Stimulated activated CD4-positive, alpha-beta T cell treated with anti-CD3 and anti-CD28 coated beads, Interleukin-2, amount 100 ng/mL, for 24 hours (primary cell): ENCODE measurements around the gene TSC22D2.

ENCODE experiments used
- DNase-seq, 2 donors: peaks; one replicate each; pipeline ENCODE4 v3.0.0-alpha.2; 2020

Gene TSC22D2

GRCh38 chr3:150412561-150413231, 4.6 kb downstream of the TSC22D2 start:
- peak in 1 of 2 donors; percentile 4 for DNase-seq

- no peak for DNase-seq
Observed at GRCh38 chr3:150414258-150414657, 6.2 kb downstream of the TSC22D2 start.

DNA sequence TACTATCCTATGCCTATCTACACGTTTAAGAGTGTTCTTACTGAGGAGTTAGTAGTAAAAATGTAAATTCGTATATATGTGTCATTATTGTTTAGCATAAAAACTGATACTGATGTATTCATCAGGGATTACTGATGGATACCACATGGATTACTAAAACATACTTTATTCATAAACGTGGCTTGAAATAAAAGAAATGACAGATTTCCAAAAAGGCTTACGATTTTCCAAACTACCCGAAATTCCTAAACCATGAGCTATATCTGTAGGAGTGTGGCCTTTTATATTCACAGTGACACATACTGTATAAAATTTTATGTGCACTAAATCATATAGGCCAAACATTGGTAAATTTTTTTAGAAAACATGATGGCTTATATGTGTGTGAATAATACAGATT, 6.9 kb downstream of the TSC22D2 start:
- no peak for DNase-seq

DNA sequence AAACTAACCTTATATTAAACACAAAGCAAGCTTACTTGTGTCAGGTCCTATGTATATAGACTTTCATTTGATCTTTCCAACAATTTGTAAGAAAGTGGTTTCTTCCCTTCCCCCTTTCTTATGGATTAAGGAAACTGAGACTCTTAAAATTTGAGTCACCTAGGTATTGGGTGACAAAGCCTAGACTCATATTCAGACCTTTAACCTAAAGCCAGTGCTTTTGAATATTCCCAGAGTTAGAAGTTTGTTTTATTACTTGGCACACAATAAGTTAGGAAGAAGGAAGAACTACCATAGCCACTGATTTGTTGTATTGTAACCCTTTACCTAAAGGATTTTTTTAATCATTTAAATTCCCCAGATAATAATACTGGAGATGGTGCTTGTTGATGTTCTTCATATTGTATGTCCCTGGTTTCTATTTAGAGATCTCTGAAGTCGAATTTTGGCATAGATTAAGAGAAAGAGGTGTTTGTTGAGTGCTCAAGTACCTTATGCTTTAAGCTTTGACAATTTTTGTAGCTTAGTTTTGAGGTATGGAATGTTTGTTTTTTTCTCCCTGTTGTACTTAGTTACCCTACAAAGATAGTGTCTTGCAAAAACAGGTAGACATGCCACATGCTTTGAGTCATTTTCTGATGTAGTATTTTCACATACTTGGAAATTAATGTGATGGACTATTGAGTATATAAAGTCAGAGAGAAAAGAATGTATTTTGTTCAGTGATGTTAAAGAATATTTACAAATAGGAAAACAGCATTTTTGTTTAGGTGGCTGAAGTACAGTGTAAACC, 11.2 kb downstream of the TSC22D2 start:
- DNase-seq: no peak

DNA sequence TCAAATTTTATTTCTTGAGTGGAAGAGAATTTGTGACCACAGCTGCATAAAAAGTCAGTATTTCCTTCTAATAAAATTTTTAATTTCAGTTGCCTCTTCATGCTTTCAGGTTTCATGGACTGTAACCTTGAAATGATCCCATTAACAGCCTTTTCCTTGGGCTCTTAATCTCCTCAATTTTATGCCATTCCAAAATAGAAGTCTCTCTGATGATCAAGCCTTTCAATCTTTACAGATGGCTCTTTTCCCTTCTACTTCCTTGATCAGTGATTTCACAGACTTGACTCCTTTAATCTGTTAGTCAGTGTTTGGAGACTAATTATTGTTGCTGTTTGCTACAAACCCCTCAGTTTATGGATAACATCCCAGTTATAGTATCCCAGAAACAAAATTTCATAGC, 11.9 kb downstream of the TSC22D2 start:
- no peak for DNase-seq

DNA sequence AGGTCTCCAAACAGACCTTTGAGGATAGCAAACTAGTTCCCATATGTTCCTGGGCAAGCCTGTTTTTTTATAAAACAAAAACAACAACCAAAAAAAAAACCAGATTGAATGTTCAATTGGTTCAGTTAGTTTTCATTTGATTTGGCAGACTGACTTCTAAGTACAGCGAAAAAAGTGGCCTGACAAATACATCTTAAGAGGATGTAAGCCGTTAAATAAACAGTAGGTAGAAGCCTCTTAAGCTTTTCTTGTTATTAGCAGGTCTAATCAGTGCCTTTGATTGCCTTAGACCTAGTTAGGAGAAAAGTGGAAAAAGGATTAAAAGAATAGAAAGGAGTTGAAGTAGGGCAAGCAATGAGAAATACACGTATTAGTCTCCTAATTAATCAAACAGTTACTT, 13.2 kb downstream of the TSC22D2 start:
- no peak for DNase-seq

DNA sequence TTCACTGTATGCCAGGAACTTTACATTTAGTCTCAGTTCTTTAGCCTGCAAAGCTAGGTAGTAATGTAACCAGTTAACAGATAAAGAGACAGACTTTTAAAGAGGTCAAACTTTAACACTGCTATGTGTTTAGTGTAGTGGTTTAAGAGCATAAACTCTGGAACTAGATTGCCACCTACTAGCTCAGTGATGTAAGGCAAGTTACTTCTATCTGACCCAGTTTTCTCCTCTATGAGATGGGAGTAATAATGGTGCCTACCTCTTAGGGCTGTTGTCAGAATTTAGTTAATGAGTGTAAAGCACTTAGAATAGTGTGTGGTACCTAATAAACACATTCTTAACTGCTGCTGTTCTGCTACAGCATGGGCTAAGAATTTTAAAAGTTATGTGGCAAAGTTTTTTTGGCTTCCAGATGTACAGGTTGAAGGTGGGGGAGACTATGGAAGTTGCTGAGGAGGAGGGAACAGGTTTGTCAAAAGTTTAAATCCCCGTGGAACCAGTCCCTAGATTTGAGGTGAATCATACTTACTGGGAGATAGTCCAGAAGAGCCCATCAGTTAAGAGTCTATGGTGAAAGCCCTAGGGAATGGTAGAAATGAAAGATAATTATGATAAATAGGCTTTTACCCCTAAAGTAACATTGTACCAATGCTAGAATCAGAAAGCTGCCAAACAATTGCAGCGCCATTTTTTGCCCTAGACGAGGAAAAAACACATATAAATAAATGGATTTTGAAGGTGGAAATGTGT, 13.9 kb downstream of the TSC22D2 start:
- no peak for DNase-seq

- no peak for DNase-seq
Observed at GRCh38 chr3:150422907-150423306, 14.8 kb downstream of the TSC22D2 start.

DNA sequence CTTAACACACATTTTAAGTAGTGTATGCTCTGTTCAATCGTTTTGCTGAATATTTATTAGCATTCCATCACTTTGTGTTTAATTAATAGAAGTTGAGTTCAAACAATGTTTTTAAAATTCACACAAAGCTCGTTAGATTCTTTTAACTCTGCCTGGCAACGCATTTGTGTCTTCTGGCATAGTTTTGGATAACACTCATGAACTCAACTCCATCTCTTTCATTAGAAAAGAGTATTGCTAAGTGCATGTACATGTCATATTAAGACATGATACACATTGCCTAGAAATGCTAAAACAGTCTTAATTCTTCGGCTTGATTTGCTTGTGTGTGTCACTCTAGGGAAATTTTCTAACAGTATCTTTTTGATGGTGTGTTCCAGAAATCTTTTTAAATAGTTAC, 15.7 kb downstream of the TSC22D2 start:
- DNase-seq: no peak

DNA sequence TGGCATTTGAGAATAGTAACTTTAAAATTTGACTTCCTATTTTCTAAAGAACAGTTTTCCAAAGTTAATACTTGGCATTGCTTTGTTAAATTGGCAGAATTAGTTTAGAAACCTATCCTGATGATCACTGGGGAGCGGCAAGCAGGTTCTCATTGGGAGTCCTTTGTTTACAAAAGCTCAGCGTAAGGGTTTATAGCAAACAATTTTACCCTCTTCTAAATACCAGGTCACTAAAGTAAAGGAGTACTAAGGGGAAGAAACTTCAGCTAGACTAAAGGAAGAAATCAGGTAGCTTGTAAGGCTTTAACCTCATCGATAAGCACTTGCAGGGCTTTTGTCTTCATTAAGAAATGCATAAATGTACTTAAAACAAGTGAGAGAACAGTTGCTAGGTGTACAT, 18.2 kb downstream of the TSC22D2 start:
- no peak for DNase-seq

- DNase-seq: no peak
Observed at GRCh38 chr3:150428562-150428961, 20.5 kb downstream of the TSC22D2 start.

DNA sequence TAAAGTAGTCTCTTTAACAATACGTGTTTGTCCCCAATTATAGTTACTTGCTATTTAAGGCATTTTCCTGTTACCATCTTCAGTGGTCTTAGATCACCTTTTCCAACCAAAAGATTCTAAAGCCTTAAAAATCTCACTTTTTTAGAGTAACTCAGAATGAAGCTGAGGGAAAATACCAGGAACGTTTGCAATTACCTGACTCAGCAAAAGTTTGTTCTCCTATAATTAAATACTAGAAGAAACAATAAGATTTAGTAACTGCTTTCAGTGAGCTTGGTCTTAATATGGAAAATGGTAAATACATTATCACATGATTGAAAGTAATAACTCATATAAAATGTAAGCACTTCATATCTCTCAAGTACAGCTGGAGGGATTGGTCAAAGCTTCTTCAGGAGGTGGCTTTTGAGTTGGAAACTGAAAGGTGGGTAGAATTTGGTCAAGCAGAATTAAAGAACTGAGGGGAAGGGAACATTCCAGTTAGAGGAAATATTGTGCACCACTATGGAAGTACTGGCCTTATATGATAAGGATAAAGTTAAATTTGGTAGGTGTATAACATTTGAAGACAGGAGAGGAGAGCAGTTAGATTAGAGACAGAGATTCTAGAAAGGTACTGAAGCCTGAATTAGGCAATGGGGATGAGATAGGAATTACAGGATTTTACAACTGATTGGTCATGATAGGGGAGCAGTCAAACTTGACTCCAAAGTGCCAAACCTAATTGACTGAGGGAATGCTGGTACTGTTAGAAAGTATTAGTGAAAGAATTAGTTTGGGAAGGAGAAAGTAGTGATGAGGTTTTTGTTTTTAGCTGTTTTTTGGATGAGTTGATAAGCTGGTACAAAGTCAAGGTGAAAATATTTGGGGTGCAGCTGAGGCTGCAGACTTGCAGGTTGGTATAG, 21.9 kb downstream of the TSC22D2 start:
- no peak for DNase-seq

GRCh38 chr3:150433347-150433746, 25.2 kb downstream of the TSC22D2 start:
- DNase-seq: no peak

DNA sequence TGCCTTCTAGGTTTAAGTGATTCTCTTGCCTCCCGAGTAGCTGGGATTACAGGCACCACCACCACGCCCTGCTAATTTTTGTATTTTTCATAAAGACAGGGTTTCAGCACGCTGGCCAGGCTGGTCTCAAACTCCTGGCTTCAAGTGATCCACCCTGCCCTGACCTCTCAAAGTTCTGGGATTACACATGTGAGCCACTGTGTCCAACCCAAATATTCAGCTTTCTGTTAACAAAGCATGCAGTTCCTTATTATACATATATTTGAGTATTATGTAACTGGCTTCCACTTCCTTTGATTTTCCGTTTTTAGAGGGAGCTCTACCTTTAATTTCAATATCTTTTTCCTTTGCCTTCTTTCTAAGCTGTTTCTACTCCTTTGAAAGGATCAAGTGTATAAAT, 26.1 kb downstream of the TSC22D2 start:
- no peak for DNase-seq

GRCh38 chr3:150436161-150436560, 28.1 kb downstream of the TSC22D2 start:
- no peak for DNase-seq

- DNase-seq: no peak
Observed at GRCh38 chr3:150439657-150440056, 31.6 kb downstream of the TSC22D2 start.

GRCh38 chr3:150443331-150443741, 35.2 kb downstream of the TSC22D2 start:
- no peak for DNase-seq

DNA sequence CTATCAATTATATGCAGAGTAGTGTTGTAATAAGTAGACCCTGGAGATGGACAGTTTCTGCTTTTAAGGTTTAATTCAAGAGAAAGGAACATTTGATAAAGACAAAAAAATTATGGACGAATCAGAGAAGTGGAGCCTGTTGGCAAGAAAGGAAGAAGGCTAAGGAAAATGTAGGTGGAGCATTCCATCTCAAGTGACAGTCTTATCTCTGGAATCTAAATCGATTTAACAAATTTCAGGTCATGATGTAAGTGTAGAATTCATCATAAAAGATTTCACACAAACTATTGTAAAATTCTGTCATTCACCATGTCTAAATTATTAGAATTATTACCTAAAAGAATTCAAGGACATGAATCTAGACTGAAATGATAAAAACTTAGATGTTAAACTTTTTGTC, 36.3 kb downstream of the TSC22D2 start:
- no peak for DNase-seq

DNA sequence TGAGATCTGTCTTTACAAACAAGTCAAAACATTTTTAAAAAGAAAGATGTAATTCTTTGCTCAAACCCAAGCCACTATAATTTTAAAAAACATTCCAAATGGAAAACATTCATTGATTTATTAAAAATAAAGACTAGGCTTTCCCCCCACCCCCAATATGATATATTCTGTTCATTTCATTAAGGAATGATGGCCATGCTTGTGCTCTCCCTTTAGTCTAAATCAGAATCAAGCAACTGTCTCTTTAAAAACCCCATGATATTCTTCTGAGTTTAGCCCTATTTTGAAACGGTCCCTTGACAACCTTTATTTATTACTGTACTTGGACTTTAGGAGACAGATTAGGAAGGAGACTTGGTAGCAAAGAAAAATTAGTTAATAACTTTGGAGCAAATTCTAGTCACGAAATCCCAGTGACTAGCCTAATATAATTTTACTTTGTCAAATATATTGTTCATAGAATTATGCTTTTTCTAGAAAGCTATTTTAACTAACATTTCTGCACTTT, 38.4 kb downstream of the TSC22D2 start:
- no peak for DNase-seq

DNA sequence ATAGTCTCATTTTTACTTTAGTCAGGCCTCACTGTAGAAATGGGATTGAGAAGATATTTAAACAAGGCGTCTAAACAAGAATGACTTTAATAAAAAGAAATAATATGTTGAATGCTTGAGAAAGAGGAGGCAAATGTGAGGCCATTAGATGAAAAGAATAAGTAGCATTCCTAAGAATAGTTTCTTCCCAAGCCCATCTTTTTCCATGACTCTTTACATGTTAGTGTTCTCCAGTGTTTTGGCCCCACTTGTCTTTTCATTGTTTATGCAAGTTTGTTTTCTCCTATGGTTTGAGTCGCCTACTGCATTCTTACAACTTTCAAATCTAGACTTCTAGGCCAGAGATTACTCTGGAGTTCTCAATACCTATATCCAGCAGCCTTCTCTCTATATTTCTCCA, 39.0 kb downstream of the TSC22D2 start:
- DNase-seq: no peak

DNA sequence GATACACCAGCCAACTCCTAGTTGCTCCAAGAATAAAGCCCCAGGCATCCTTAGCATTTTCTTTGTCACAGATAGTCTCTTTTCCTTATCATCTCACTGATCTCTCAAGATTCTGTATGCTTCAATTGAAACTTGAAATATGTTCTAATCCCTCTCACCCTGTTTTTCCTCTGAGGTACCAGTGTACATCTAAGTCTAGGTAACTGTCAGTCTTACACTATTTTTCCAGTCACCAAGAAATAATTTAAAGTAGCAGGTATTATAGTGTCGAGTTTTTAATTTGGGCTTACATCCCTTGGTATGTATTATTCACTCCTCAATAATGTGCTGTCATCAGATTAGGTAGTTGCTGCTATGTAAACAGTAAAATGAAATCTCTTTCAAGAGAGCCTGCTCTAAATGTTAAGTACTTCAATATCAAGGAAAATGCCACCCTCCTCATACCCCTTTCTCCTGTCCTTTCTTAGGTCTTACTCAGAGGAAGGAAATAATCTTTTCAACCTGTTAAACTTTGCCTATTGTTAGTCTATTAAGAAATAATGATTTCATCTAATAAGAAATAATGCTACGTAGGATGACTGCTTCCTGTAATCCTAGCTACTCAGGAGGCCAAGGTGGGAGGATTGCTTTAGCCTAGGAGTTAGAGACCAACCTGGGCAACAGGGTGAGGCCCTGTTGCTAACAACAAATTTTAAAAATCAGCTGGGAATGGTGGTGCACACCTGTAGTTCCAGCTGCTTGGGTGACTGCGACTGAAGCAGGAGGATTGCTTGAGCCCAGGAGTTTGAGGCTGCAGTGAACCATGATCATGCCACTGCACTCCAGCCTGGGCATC, 39.8 kb downstream of the TSC22D2 start:
- DNase-seq: no peak
